Small intestine (tissue), 7 donors: ENCODE measurements around the gene SBK3. TPM values are rescaled to one million over a fixed set of nuclear protein-coding genes. Genes with fewer than 3 reads are reported as not detected.

ENCODE experiments used
- DNase-seq, 2 donors: peaks; one replicate each; pipeline versions ENCODE4 v3.0.0 to v3.0.0-alpha.2; 2013
- FAIRE-seq: peaks from 2 replicates; lab custom pipeline; 2012; peaks lifted over from hg19 to GRCh38; lab: Jason Lieb, UNC
- H3K27ac ChIP-seq, 3 donors: one replicate each; pipeline ENCODE4 v1.5.1; 2013; ENCODE audit warnings: low read length in 2 of 3, mild to moderate bottlenecking in 2 of 3, control low read depth in 1 of 3, inconsistent platforms in 1 of 3, low read depth in 1 of 3, moderate library complexity in 1 of 3
- H3K27me3 ChIP-seq, 3 donors: one replicate each; pipeline ENCODE4 v1.6.1; 2013; ENCODE audit warnings: low read length in 3 of 3, inconsistent platforms in 1 of 3; ENCODE audit not compliant: control insufficient read depth in 3 of 3, insufficient read depth in 3 of 3
- H3K36me3 ChIP-seq, 3 donors: one replicate each; pipeline ENCODE4 v1.6.1; 2013; ENCODE audit warnings: low read length in 3 of 3, inconsistent platforms in 1 of 3, low read depth in 1 of 3, mild to moderate bottlenecking in 1 of 3, moderate library complexity in 1 of 3; ENCODE audit not compliant: control insufficient read depth in 3 of 3, insufficient read depth in 2 of 3
- H3K4me1 ChIP-seq, 3 donors: one replicate each; pipeline ENCODE4 v1.6.1; 2013; ENCODE audit warnings: low read length in 2 of 3, inconsistent platforms in 1 of 3, low read depth in 1 of 3, mild to moderate bottlenecking in 1 of 3, moderate library complexity in 1 of 3; ENCODE audit not compliant: control insufficient read depth in 3 of 3, insufficient read depth in 2 of 3
- H3K4me3 ChIP-seq, 3 donors: one replicate each; pipeline ENCODE4 v1.5.1; 2013; ENCODE audit warnings: low read length in 3 of 3, control low read depth in 1 of 3, inconsistent platforms in 1 of 3, low read depth in 1 of 3, mild to moderate bottlenecking in 1 of 3, moderate library complexity in 1 of 3
- H3K9me3 ChIP-seq, 2 donors: one replicate each; pipeline ENCODE4 v1.6.1; 2013; ENCODE audit warnings: low read depth in 1 of 2, low read length in 1 of 2; ENCODE audit not compliant: control insufficient read depth in 2 of 2, insufficient read depth in 1 of 2
- WGBS, 3 donors: extraction: QIAGEN DNeasy Blood & Tissue Kit; methylation state at CpG; one replicate each; pipeline ENCODE4 v1.1.7; 2013; 5-methylcytosine and 5-hydroxymethylcytosine counted together
- polyA plus RNA-seq, 4 donors: library from polyadenylated mRNA; stranded (reverse) in 3 of 4; unstranded in 1 of 4; fragments of 200-250 nt in 3 of 4; fragments of 120-200 nt in 1 of 4; gene quantifications; one replicate each; pipeline versions ENCODE4 v1.2.1 to v1.2.3, GENCODE V29; 2013
- donor health status: healthy with polysubstance abuse.
- donor health status: control.
- donor health status: control.
- donor health status: Bipolar disorder and iron deficiency.
- donor health status: healthy.

SBK3 gene
- polyA plus RNA-seq, 4 donors, result 0.18 to 0.39 TPM; not detected in 2

- H3K4me3 ChIP-seq, result no peak overlapping the region
- no peaks in the 10 kb centered on the region for H3K9me3 ChIP-seq
- H3K27me3 ChIP-seq, result no peaks in the 10 kb centered on the region
- WGBS, 3 donors, result 46 to 60% (median 54%) methylated on average over 28 to 29 of the region's 29 CpGs
- FAIRE-seq (no peak), DNase-seq (no peak)
- no peaks in the 10 kb centered on the region for H3K36me3 ChIP-seq
- no peak overlapping the region for H3K27ac ChIP-seq
- peaks cover 0 to 2% (median 0%) of the 10 kb centered on the region in 3 donors for H3K4me1 ChIP-seq
Measured at GRCh38 chr19:55525289-55526101, 19.8 kb downstream of the SBK3 start.

GRCh38 chr19:55520691-55521292 is 24.6 kb downstream of the SBK3 start:
- Histone ChIP-seq H3K9me3 (no peaks in the 10 kb centered on the region), H3K4me1 (peaks cover 0 to 3% (median 0%) of the 10 kb centered on the region in 3 donors), H3K27ac (no peak overlapping the region), H3K27me3 (peaks cover 0 to under 1% (median 0%) of the 10 kb centered on the region in 3 donors), H3K4me3 (no peak overlapping the region), H3K36me3 (no peaks in the 10 kb centered on the region)
- FAIRE-seq (no peak), DNase-seq (peak in 1 of 2 donors; percentile 7)
- WGBS, 3 donors, result 55 to 71% (median 61%) methylated on average over 14 of the region's 14 CpGs

- H3K4me3 ChIP-seq, result no peak overlapping the region
- WGBS, 3 donors, result 79 to 90% (median 86%) methylated on average over 10 of the region's 10 CpGs
- H3K9me3 ChIP-seq, result no peaks in the 10 kb centered on the region
- no peak for FAIRE-seq
- H3K27me3 ChIP-seq, result peaks cover 0 to 2% (median 0%) of the 10 kb centered on the region in 3 donors
- H3K4me1 ChIP-seq, result peaks cover 0 to 3% (median 0%) of the 10 kb centered on the region in 3 donors
- no peaks in the 10 kb centered on the region for H3K36me3 ChIP-seq
- no peak overlapping the region for H3K27ac ChIP-seq
- DNase-seq, result peak in 1 of 2 donors; percentile 5
Measured at GRCh38 chr19:55519451-55520311, 25.7 kb downstream of the SBK3 start.

- H3K4me1 ChIP-seq, result peaks cover 0 to 3% (median 0%) of the 10 kb centered on the region in 3 donors
- DNase-seq (peak; percentile 93 to 94), FAIRE-seq (no peak)
- H3K9me3 ChIP-seq, result no peaks in the 10 kb centered on the region
- no peaks in the 10 kb centered on the region for H3K36me3 ChIP-seq
- H3K27me3 ChIP-seq, result peaks cover 0 to 6% (median 0%) of the 10 kb centered on the region in 3 donors
- WGBS, 3 donors, result 3 to 7% (median 6%) methylated on average over 43 to 61 of the region's 61 CpGs
- H3K27ac ChIP-seq, result peak overlapping the region; percentile 47 to 72 (median 59)
- H3K4me3 ChIP-seq, result peak overlapping the region in 2 of 3 donors; percentile 49 to 68
Measured at GRCh38 chr19:55516878-55517620, 28.3 kb downstream of the SBK3 start.

GRCh38 chr19:55508120-55508519 is 37.2 kb downstream of the SBK3 start:
- H3K9me3 ChIP-seq, result peaks cover 0 to 8% of the 10 kb centered on the region in 2 donors
- no peak overlapping the region for H3K27ac ChIP-seq
- H3K4me3 ChIP-seq, result no peak overlapping the region
- DNase-seq (peak in 1 of 2 donors; percentile 46), FAIRE-seq (no peak)
- H3K4me1 ChIP-seq, result no peaks in the 10 kb centered on the region
- H3K27me3 ChIP-seq, result peaks cover 0 to 13% (median 0%) of the 10 kb centered on the region in 3 donors
- WGBS, 3 donors, result 24 to 51% (median 44%) methylated on average over 10 of the region's 10 CpGs
- no peaks in the 10 kb centered on the region for H3K36me3 ChIP-seq

GRCh38 chr19:55504981-55505380 is 40.4 kb downstream of the SBK3 start:
- H3K36me3 ChIP-seq, result no peaks in the 10 kb centered on the region
- no peak overlapping the region for H3K4me3 ChIP-seq
- peaks cover 0 to 8% of the 10 kb centered on the region in 2 donors for H3K9me3 ChIP-seq
- H3K4me1 ChIP-seq, result no peaks in the 10 kb centered on the region
- FAIRE-seq (no peak), DNase-seq (no peak)
- peaks cover 0 to 10% (median 0%) of the 10 kb centered on the region in 3 donors for H3K27me3 ChIP-seq
- 82 to 85% (median 84%) methylated on average over 11 of the region's 11 CpGs for WGBS, 3 donors
- no peak overlapping the region for H3K27ac ChIP-seq

GRCh38 chr19:55504252-55504603 is 41.1 kb downstream of the SBK3 start:
- peak overlapping the region in 1 of 3 donors; percentile 39 for H3K4me3 ChIP-seq
- H3K9me3 ChIP-seq, result peaks cover 0 to 8% of the 10 kb centered on the region in 2 donors
- peaks cover 0 to 10% (median 0%) of the 10 kb centered on the region in 3 donors for H3K27me3 ChIP-seq
- H3K36me3 ChIP-seq, result no peaks in the 10 kb centered on the region
- H3K4me1 ChIP-seq, result no peaks in the 10 kb centered on the region
- no peak for FAIRE-seq
- H3K27ac ChIP-seq, result no peak overlapping the region
- no peak for DNase-seq
- WGBS, 3 donors, result 24 to 29% (median 25%) methylated on average over 13 of the region's 13 CpGs
